Stimulated activated CD8-positive, alpha-beta memory T cell treated with anti-CD3 and anti-CD28 coated beads, Interleukin-2, amount 100 ng/mL, for 48 hours (primary cell): ENCODE measurements around the gene DHPS.
"Not testable (repeated sequence)": the region's sequence is repeated elsewhere in the genome, so short reads cannot be mapped to it uniquely, and the experiment has no call there.

Experiments used
- DNase-seq, 2 donors: peaks; one replicate each; pipeline ENCODE4 v3.0.0-alpha.2; 2020; ENCODE audit warnings: low read depth in 2 of 2

DHPS gene

DNA sequence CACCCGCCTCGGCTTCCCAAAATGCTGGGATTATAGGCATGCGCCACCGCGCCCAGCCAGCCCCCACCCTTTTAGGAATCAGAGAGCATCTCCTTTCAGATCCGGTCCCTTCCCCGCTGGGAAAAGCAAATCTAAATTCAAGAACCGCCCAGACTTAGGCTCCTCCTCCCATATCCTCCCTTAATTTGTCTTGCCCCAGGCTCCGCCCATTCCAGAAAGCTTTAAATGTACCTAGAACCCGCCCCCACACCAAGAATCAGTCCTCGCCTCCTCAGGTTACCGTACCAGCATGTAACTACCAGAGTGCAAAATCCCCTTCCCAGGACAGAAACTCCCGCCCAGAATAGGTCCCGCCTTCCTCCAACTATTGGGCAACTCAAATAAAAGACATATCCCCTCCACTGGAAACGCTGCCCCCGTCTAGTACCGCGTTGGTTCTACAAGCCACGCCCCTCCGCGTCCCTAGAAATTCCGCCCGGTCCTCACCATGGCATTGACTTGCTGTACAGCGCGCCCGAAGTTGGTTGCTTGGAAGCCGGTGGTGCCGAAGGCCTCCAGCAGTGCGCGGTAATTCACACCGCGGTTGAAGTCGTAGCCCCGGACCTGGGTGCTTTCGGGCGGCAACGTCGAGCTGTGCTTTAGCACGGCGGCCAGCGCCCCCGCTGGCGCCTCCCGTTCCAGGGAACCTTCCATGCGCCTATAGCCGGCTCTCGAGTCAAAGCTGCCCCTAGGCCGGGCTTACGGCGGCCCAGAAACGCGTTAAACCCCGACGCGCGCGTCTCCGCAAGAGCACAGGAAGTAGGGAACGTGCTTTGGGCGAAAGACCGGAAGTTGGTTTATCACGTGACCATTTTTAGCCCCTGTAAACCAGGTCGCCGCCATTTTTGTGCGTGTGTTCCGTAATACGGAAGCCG is at the start of gene DHPS:
DHPS (minus strand) TSS at position 807 of the 914 bp plus-strand sequence; CDS start at position 693, 114 bp downstream.
- DNase-seq, result peak; percentile 77 to 81

GRCh38 chr19:12731337-12731736 is 49.7 kb upstream of the DHPS start:
- no peak for DNase-seq

- DNase-seq, result no peak
These were observed 48.4 kb upstream of the DHPS start for GRCh38 chr19:12730064-12730463.

GRCh38 chr19:12727745-12728433 is 46.2 kb upstream of the DHPS start:
- DNase-seq, result no peak

DNA sequence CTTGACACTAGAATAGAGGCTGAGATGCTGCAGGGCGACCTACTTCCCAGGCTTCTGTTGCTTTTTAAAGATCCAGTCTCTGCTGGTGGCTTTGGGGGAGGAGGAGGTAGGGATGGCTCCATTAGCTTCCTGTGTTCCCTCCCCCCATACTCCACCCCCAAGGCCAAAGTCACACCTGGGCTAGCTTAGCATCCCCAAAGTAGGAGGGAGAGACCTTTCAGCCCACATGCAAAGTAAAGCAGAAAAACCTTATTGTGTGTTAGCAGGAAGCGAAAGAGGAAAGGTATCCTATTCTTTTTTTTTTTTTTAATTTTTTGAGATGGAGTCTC is 45.3 kb upstream of the DHPS start:
- no peak for DNase-seq

DNA sequence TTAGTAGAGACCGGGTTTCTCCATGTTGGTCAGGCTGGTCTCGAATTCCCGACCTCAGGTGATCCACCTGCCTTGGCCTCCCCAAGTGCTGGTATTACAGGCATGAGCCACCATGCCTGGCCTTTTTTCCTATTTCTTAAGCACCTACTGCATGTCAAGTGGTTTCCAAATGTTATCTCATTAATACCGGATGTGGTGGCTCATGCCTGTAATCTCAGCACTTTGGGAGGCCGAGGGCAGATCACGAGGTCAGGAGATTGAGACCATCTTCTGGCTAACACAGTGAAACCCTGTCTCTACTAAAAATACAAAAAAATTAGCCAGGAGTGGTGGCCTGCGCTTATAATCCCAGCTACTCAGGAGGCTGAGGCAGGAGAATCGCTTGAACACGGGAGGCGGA is 43.9 kb upstream of the DHPS start:
- not testable (repeated sequence) for DNase-seq

GRCh38 chr19:12723641-12724426 is 42.2 kb upstream of the DHPS start, which contains the start of gene TNPO2:
TNPO2 (minus strand) TSS chr19:12723932; CDS start chr19:12720977, 2,955 bp downstream.
- peak; percentile 52 to 69 for DNase-seq

- DNase-seq, result no peak
These were observed 41.6 kb upstream of the DHPS start for GRCh38 chr19:12723381-12723640.

- DNase-seq, result peak; percentile 87 to 88
These were observed 41.1 kb upstream of the DHPS start for GRCh38 chr19:12722566-12723380.

DNA sequence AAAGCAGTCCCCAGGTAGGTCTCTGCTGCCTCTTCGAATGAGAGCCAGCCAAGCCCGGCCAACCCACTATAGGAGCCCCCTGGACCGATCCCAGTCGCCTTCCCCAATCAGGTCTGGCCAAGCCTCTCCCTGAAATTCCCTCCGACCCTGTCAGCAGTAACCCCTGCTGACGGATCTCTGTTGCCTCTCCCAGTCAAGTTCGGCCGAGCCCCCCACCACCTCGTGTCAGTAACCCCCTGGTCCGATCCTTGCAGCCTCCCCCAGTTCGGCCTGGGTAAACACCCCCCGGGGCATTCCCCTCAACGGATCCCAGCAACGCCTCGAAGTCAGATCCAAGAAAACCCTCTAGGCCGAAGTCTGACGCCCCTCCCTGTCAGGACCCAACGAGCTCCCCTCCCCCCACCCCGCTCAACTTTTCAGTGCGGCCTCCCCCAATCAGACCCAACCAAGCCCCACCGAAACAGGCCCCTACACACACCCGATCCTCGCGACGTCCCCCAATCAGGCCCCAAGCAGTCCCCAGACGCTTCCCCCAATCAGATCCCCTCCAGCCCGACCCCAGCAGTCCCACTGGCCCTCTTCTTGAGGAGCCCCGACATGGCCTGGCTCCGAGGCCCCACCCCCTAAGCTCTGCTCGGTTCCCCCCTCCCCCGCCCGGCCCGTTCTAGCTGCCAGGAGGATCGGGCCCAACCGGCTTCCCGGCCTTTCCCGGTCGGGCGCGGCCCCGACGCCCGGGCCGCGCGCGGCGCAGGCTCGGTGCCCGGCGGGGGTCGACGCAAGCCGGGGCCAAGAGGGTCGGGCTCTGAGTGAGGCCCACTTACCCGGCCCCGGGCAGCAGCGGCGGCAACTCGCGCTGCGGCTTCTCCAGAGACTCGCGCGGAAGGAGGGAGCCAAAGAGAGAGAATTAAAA is 40.2 kb upstream of the DHPS start:
- DNase-seq, result peak; percentile 28 to 40

- DNase-seq, result no peak
These were observed 39.4 kb upstream of the DHPS start for GRCh38 chr19:12720851-12721655.

DNA sequence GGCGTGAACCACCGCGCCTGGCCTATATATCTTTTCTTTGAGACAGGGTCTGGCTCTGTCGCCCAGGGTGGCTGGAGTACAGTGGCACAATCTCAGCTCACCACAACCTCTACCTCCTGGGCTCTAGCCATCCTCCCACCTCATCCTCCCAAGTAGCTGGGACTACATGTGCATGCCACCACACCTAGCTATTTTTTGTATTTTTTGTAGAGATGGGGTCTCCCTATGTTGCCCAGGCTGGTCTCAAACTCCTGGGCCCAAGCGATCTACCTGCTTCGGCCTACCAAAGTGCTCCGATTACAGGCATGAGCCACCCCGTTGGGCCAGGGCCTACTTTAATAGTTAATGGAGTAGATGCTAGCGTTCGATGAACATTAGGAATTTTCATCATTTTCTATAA is 38.6 kb upstream of the DHPS start:
- DNase-seq, result no peak

DNA sequence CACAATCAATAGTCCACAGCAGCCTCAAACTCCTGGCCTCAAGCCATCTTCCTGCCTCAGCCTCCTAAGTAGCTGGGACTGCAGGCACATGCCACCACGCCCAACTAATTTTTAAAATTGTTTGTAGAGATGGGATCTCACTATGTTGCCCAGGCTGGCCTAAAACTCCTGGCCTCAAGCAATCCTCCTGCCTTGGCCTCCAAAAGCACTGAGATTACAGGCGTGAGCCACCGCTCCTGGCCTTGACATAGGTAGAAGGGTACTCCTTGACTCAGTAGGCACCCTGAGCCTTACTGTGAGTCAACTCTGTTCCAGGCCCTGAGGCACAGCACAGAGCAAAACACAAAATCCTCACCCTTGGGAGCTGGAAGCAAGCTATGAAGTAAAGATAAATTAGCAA is 34.2 kb upstream of the DHPS start:
- no peak for DNase-seq

DNA sequence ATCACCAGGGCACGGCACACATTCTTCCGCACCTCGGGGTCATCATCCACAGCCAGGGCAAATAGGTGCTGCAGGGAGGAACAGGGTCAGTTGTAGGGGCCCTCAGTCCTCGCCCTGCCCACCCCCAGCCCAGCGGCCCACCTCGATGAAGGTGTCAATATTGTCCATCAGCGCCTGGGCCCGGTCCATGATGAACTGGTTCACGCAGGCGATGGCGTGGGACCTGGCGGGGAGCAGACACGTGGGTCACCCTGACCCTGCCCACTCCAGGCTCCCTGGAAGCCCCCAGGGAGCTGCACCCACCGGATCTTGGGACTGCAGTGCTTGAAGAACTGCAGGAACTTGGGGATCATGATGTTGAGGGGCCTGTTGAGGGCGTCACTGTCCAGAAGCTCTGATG is 33.4 kb upstream of the DHPS start:
- no peak for DNase-seq

DNA sequence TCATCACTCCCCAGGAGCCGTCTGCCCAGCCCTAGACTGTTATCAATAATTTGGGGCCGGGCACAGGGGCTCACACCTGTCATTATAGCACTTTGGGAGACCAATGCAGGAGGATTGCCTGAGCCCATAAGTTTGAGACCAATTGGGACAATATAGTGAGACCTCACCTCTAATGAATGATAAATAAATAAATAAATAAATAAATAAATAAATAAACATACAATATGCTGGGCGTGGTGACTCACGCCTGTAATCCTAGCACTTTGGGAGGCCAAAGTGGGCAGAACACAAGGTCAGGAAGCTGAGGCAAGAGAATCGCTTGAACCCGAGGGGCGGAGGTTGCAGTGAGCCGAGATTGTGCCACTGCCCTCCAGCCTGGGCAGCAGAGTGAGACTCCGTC is 31.6 kb upstream of the DHPS start:
- not testable (repeated sequence) for DNase-seq

- not testable (repeated sequence) for DNase-seq
These were observed 30.4 kb upstream of the DHPS start for GRCh38 chr19:12712077-12712476.

- no peak for DNase-seq
These were observed 29.5 kb upstream of the DHPS start for GRCh38 chr19:12711187-12711586.

DNA sequence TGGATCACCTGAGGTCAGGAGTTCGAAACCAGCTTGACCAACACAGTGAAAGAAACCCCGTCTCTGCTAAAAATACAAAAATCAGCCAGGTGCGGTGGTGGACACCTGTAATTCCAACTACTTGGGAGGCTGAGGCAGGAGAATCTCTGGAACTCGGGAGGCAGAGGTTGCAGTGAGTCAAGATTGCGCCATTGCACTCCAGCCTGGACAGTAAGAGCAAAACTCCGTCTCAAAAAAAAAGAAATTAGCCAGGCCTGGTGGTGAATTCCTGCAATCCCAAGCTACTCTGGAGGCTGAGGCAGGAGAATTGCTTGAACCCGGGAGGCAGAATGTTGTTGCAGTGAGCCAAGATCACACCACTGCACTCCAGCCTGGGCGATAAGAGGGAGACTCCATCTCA is 27.0 kb upstream of the DHPS start:
- DNase-seq, result no peak

DNA sequence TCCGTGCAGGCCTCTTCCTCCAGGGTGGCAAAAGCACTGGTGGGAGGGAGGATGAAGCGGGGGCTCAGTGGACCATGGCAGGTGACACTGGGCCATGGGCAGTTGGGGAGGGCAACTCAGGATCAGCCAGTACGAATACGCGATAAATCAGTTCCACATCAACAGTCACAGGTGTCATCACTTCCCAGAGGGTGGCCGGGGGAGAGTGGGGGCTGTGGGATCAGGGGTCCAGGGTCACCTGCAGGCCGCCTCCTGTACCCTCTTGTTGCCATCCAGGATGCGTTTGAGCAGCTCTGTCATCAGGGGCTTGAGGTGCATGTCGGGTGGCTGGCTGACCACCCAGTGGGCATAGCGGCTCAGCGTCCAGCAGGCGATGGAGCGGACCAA is 24.6 kb upstream of the DHPS start:
- no peak for DNase-seq
